Posterior vena cava (tissue), 2 donors: Measurements from ENCODE around the gene ENPEP. TPM values are rescaled to one million over a fixed set of nuclear protein-coding genes. Genes with fewer than 3 reads are reported as not detected.

Source experiments
- total RNA-seq, 2 donors: library from RNA; stranded (reverse); fragmentation: NEBNext Ultra II Directional; extraction: Animal tissue kit (Norgen Biotek cat#: 25700); gene quantifications; one replicate each; pipeline ENCODE4 v1.2.1, GENCODE V29; 2021
- donor health status: DM: yes; HTN: yes; CAD: no.
- donor health status: DM: yes; HTN: yes; CAD: no.

ENPEP gene
- total RNA-seq, 2 donors from 2014 or later: 3.1 to 5.7 TPM

Other genes with a start within 250 kb of the ENPEP start
- gene PITX2, start 146.9 kb downstream of the ENPEP start, total RNA-seq: under 1 TPM; 0.19 to 0.43 TPM